ENCODE data around the gene KIDINS220.

KIDINS220 gene

GRCh38 chr2:8684540-8684877 lies 152.9 kb downstream of the KIDINS220 start:
- no peak for TF ChIP-seq RAD21 (IDR thresholded peaks at IDR 0.05; ENCODE audit: low read depth)
- no peak for TF ChIP-seq TEAD4 (IDR thresholded peaks at IDR 0.05)
- no peak for TF ChIP-seq REST (IDR thresholded peaks at IDR 0.05; ENCODE audit: low read depth)
- TF ChIP-seq CEBPB (IDR thresholded peaks at IDR 0.05) = no peak
- no peak for TF ChIP-seq EP300 (IDR thresholded peaks at IDR 0.05; ENCODE audit: borderline replicate concordance)
- no peak for TF ChIP-seq YY1 (IDR thresholded peaks at IDR 0.05; ENCODE audit: low read depth)

DNA sequence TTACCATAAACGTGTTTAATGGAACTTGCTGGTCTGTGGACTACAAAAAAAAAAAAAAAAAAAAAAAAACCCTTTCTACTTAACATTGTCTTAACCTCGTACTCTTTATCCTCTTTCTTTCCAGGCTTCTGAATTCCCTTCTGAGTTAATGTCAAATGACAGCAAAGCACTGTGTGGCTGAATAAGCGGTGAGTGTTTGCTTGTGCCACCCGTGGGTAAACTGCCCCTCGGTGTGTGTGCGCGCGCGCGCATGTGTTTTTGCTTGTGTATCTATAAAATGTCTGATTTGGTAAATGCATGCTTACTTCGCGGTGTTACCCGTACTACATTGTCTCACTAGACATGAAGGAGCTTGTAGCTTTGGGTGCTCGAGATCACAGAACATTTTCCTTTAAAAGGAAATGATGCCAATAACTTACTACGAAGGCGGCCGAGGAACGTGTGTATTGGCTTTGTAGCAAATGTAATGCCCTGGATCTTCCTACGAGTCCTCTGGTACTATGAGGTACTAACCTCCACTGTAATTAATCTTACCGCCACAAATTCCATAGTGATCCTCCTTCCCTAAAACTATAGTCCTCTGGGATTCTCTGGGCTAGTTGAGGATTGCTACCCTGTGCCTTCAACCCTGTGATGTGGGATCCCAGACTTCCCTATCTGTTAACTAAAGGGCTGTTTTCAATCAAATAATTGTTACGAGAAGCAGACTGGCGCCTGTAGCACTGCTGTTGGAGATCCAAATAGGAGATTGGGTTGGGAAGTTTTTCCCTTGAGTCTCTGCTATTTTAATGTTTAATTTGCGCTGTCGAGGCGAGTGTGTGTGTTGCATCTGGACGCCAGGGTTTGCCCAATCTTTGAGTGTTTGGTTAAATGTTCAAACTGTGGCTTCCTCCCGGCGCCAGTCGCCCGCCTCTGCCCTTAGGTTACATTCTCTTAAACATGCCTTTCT lies 154.4 kb downstream of the KIDINS220 start:
- TF ChIP-seq RAD21 (IDR thresholded peaks at IDR 0.05; ENCODE audit: low read depth) = no peak
- no peak for TF ChIP-seq EGR1 (IDR thresholded peaks at IDR 0.05)
- no peak for TF ChIP-seq TEAD4 (IDR thresholded peaks at IDR 0.05)
- no peak for TF ChIP-seq CREB1 (IDR thresholded peaks at IDR 0.05; ENCODE audit: low read depth)
- no peak for TF ChIP-seq TCF12 (IDR thresholded peaks at IDR 0.05; ENCODE audit: low read depth)
- no peak for TF ChIP-seq EP300 (IDR thresholded peaks at IDR 0.05; ENCODE audit: borderline replicate concordance)
- TF ChIP-seq YY1 (IDR thresholded peaks at IDR 0.05; ENCODE audit: low read depth) = no peak
- TF ChIP-seq FOXM1 (IDR thresholded peaks at IDR 0.05; ENCODE audit: borderline replicate concordance, low read depth) = no peak
- TF ChIP-seq, protein P1, sequence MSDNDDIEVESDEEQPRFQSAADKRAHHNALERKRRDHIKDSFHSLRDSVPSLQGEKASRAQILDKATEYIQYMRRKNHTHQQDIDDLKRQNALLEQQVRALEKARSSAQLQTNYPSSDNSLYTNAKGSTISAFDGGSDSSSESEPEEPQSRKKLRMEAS (IDR thresholded peaks at IDR 0.05) = no peak
- TF ChIP-seq REST (IDR thresholded peaks at IDR 0.05; ENCODE audit: low read depth) = no peak
- TF ChIP-seq, protein P2, sequence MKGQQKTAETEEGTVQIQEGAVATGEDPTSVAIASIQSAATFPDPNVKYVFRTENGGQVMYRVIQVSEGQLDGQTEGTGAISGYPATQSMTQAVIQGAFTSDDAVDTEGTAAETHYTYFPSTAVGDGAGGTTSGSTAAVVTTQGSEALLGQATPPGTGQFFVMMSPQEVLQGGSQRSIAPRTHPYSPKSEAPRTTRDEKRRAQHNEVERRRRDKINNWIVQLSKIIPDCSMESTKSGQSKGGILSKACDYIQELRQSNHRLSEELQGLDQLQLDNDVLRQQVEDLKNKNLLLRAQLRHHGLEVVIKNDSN (IDR thresholded peaks at IDR 0.05) = no peak

GRCh38 chr2:8681786-8682692 lies 155.4 kb downstream of the KIDINS220 start, which contains the start of gene ID2:
ID2 (plus strand) TSS chr2:8682056; CDS start chr2:8682166, 110 bp downstream.
- TF ChIP-seq FOXM1 (IDR thresholded peaks at IDR 0.05; ENCODE audit: borderline replicate concordance, low read depth) (no peak), REST (IDR thresholded peaks at IDR 0.05; ENCODE audit: low read depth) (no peak), EP300 (IDR thresholded peaks at IDR 0.05; ENCODE audit: borderline replicate concordance) (no peak), NFIC (IDR thresholded peaks at IDR 0.05) (no peak; the same call in 1 of the 2 replicates), TEAD4 (IDR thresholded peaks at IDR 0.05) (no peak), EGR1 (IDR thresholded peaks at IDR 0.05) (no peak), TCF12 (IDR thresholded peaks at IDR 0.05; ENCODE audit: low read depth) (peak; percentile 36; the same call in 1 of the 2 replicates), CREB1 (IDR thresholded peaks at IDR 0.05; ENCODE audit: low read depth) (no peak; the same call in 1 of the 2 replicates), RAD21 (IDR thresholded peaks at IDR 0.05; ENCODE audit: low read depth) (no peak), TAF1 (IDR thresholded peaks at IDR 0.05; ENCODE audit: low read depth) (peak; percentile 95), ZBTB7A (IDR thresholded peaks at IDR 0.05; ENCODE audit: low read depth) (no peak), CEBPB (IDR thresholded peaks at IDR 0.05) (no peak), YY1 (IDR thresholded peaks at IDR 0.05; ENCODE audit: low read depth) (no peak)
- TF ChIP-seq, protein P2 (IDR thresholded peaks at IDR 0.05) = no peak
- TF ChIP-seq, protein P1 (IDR thresholded peaks at IDR 0.05) = no peak; the same call in 1 of the 2 replicates

All from Ishikawa (cell line).